ENCODE measurements around the gene GLI1.
"Not testable (repeated sequence)": the region's sequence is repeated elsewhere in the genome, so short reads cannot be mapped to it uniquely, and the experiment has no call there.

Gene GLI1

GRCh38 chr12:57441393-57441792 is 18.2 kb upstream of the GLI1 start:
- DNase-seq, result not testable (repeated sequence)

GRCh38 chr12:57441846-57442427 is 17.6 kb upstream of the GLI1 start:
- DNase-seq, result no peak

- DNase-seq, result not testable (repeated sequence)
Observed at GRCh38 chr12:57444337-57444736, 15.2 kb upstream of the GLI1 start.

- DNase-seq, result no peak
Observed at GRCh38 chr12:57444744-57445143, 14.8 kb upstream of the GLI1 start.

GRCh38 chr12:57446292-57446960 is 13.2 kb upstream of the GLI1 start:
- DNase-seq, result no peak

GRCh38 chr12:57448669-57449068 is 10.9 kb upstream of the GLI1 start:
- no peak for DNase-seq

- DNase-seq, result no peak
Observed at GRCh38 chr12:57449375-57449774, 10.2 kb upstream of the GLI1 start.

- DNase-seq, result no peak
Observed at GRCh38 chr12:57450057-57450456, 9.5 kb upstream of the GLI1 start.

- DNase-seq, result no peak
Observed at GRCh38 chr12:57451233-57451778, 8.3 kb upstream of the GLI1 start.

GRCh38 chr12:57452181-57452936 is 7.2 kb upstream of the GLI1 start:
- DNase-seq, result peak in 3 of 51 donors; percentile 13 to 50 (median 14)

- peak in 46 of 51 donors; percentile 11 to 80 (median 59) for DNase-seq
Observed at GRCh38 chr12:57452937-57453509, 6.6 kb upstream of the GLI1 start.

GRCh38 chr12:57454213-57454565 is 5.4 kb upstream of the GLI1 start:
- DNase-seq, result no peak

GRCh38 chr12:57454566-57455373 is 4.8 kb upstream of the GLI1 start, which contains the start of gene INHBE:
INHBE (plus strand) TSS chr12:57455307; CDS start chr12:57455537, 230 bp downstream.
- DNase-seq, result no peak

GRCh38 chr12:57455374-57456144 is 4.0 kb upstream of the GLI1 start:
- DNase-seq, result no peak

- peak in 2 of 51 donors; percentile 6 to 23 for DNase-seq
Observed at GRCh38 chr12:57456145-57456700, 3.4 kb upstream of the GLI1 start.

- no peak for DNase-seq
Observed at GRCh38 chr12:57456737-57457490, 2.7 kb upstream of the GLI1 start.

GRCh38 chr12:57458665-57459054 is 925 bp upstream of the GLI1 start:
- DNase-seq, result no peak

GRCh38 chr12:57459055-57459749 is 383 bp upstream of the GLI1 start:
- DNase-seq, result peak; percentile 53 to 92 (median 83)

- no peak for DNase-seq
Observed at GRCh38 chr12:57460468-57460784, 841 bp downstream of the GLI1 start.
